HG02610 (cell line): Measurements from ENCODE around the gene FSTL4.
A peak's percentile ranks its signal among the peaks of the same experiment; 100 is the strongest.

Experiments
- ATAC-seq: cut with Tn5 transposase; IDR thresholded peaks from one replicate; pipeline ENCODE4 v1.9.1; 2021; ENCODE audit warnings: mild to moderate bottlenecking, moderate library complexity; ENCODE audit not compliant: unreplicated experiment

Gene FSTL4

GRCh38 chr5:133332439-133333024 lies 279.8 kb downstream of the FSTL4 start:
- ATAC-seq: no peak

GRCh38 chr5:133331941-133332340 lies 280.4 kb downstream of the FSTL4 start:
- no peak for ATAC-seq

- no peak for ATAC-seq
Observed at GRCh38 chr5:133330956-133331355, 281.4 kb downstream of the FSTL4 start.

- no peak for ATAC-seq
Observed at GRCh38 chr5:133328800-133329199, 283.5 kb downstream of the FSTL4 start.

DNA sequence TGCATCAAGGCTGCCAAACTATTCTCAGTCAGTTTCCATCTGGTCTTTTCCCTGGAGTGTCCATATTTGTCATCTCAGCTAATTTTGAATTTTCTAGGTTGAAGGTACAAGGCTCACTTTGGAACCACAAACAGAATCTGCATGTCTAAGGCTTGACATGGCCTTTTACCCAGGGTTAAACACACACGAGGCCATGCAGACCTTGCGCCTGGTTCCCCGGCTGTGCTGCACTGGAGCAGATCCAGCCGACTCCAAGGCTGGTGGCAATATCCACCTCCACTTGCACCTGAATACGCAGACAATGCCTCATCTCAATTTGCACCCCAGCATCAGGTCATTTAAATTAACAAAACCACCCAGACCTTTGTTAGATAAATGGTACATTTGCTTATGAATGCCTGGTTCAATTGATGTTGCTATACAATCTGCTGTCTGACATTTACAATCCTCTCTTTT lies 284.4 kb downstream of the FSTL4 start:
- ATAC-seq: no peak

GRCh38 chr5:133326361-133326760 lies 286.0 kb downstream of the FSTL4 start:
- ATAC-seq: no peak

DNA sequence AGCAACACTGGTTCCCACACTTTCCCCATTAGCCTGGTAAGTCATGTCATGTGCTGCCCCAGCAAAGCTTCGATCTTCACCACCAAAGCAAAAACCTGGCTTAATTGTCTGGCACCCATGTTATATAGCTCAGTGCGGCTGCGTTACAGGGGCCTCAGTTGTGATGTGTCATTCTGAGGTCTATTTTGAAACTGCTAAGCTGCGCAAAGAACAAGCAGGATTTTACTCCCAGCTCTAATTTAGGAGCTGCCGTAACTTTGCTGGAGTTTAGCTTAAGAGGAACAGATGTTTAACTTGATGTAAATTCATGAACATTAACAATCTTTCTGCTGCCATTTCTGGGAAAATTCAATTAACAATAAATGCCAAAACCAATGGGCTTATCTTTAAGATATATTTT lies 286.5 kb downstream of the FSTL4 start:
- ATAC-seq: no peak

DNA sequence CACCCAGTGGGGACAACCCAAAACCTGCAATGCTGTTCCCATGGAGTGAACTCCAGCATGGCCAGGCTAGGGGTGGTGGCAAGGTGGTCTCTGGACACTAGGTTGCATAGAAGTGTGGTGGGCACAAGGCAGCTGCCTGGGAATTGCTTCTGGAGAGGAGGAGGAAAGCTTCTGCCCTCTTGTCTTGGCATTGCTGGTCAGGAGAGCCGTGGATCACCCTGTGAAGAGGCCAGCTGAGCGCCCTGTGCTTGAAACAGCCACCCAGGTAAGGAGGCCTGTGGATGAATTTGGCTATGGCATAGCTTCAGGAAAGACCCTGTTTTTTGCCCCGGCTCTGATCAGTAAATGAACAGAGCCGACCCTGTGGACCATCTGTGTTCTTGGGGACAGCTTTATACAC lies 287.4 kb downstream of the FSTL4 start:
- ATAC-seq: no peak

GRCh38 chr5:133323494-133324457 lies 288.6 kb downstream of the FSTL4 start:
- no peak for ATAC-seq

- no peak for ATAC-seq
Observed at GRCh38 chr5:133322743-133323142, 289.6 kb downstream of the FSTL4 start.

- ATAC-seq: peak; percentile 71
Observed at GRCh38 chr5:133321833-133322420, 290.4 kb downstream of the FSTL4 start.

GRCh38 chr5:133321286-133321832 lies 291.0 kb downstream of the FSTL4 start:
- no peak for ATAC-seq

GRCh38 chr5:133319905-133320520 lies 292.3 kb downstream of the FSTL4 start:
- ATAC-seq: no peak

GRCh38 chr5:133319244-133319643 lies 293.1 kb downstream of the FSTL4 start:
- no peak for ATAC-seq

DNA sequence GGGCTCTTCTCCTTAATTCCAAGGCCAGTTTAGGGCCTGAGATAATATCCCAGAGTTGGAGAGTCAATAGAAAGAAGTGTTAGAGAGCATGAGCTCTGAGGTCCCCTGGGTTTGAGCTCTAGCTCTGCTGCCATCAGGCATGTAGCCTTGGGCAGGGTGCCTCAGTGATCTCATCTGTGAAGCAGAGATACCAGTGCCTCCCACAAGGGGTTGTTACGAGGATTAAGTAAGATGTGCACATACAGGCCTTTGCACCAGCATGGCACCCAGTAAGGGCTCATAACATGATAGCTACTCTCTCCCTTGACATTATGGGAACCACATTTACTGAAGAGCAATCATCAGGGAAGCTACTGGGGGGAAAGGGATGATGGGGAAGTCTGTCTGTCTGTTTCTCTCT lies 294.8 kb downstream of the FSTL4 start:
- no peak for ATAC-seq

DNA sequence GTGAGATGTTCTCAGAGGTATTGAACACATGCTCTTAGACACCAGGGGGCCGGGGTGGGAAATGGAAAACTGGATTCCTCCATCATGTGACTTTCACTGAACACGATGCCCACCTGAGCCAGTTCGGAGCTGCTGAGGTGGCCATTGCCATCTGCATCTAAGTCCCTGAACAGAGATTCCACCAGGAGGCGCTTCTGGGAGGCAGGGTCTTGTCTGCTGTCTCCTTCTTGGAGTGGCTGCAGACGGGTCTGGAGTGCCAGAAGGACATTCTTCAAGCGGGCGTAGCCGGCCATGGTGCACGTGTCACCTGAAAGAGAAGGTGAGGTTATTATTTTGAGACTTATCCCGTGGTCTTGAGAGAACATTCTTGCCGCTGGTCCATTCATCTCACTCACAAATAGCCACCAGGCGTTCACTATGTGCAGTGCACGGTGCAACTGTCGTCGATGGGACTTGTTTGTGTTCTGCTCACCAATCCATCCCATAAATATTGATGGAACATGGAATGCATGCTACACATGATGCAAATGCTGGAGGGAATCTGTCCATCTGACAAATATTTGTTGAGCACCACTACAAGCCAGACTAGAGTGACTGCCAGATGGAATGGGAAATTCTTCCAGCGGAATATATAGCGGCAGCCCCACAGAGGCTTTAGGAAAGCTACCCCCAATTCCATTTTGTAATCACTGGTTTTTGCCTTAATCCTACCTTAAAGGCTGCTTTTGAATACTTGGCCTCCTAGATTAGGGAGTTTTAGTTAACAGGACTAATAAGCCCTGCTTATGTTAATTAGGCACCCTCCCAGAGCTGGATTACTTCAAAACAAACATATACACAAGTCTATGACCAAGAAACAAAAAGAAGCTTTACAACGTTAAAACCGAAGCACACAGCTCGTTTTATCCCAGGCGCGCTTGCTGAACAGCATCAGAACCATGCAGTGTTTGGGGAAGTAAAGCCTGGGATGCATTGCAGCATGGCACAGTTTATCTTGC lies 295.7 kb downstream of the FSTL4 start:
- no peak for ATAC-seq

DNA sequence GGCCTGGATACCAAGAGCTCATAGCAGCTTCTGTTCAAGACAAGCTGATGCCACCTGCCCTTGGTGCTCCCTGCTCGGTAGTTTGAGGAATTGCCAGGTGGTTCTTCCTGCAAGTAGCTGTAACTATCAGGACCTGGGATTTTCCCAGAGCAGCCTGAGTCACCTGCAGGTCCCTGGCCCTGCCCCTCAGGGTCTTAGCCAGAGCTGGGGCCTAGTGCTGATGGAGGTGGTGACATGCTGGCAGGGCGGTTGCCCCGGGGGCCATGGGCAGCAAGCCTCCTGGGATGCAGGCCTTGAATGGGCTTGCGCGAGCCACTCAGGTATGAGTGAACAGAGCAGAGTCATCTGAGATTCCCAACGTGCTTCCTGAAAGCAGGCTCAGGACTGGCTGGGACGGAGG lies 298.3 kb downstream of the FSTL4 start:
- ATAC-seq: no peak

GRCh38 chr5:133311176-133311575 lies 301.2 kb downstream of the FSTL4 start:
- no peak for ATAC-seq

- no peak for ATAC-seq
Observed at GRCh38 chr5:133309984-133310621, 302.2 kb downstream of the FSTL4 start.
